Daoy (cell line): ENCODE results near the gene ALG3. TPM values are rescaled to one million over a fixed set of nuclear protein-coding genes. Genes with fewer than 3 reads are reported as not detected.

ENCODE experiments used
- DNase-seq: peaks from one replicate; pipeline ENCODE4 v3.0.0-alpha.2; 2015; ENCODE audit warnings: low read depth
- total RNA-seq: library from RNA; depleted of rRNA; stranded (reverse); fragments of >200 nt; shearing (Covaris generic); gene quantifications from 2 replicates; pipeline ENCODE4 v1.2.3, GENCODE V29; 2014

The ALG3 gene
- total RNA-seq, 1 experiment from 2014 or later: 60.0 TPM

DNA sequence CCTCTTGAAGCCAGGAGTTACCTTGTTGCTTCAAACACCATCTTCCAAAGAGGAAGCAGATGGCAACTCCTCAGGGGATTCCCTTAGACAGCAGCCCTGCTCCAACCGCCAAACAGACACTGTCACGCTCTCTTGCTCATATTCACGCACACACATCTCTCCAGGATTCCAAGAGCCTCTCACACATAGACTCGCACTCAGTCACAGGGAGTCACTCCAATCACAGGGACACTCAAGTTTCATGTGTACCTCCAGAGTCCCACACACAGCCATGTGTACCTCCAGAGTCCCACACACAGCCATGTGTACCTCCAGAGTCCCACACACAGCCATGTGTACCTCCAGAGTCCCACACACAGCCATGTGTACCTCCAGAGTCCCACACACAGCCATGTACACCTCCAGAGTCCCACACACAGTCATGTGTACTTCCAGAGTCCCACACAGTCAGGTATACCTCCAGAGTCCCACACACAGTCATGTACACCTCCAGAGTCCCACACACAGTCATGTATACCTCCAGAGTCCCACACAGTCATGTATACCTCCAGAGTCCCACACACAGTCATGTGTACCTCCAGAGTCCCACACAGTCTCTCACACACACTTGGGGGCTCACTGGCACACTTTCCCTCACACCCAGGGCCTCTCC is 13.3 kb downstream of the ALG3 start:
- no peak for DNase-seq

DNA sequence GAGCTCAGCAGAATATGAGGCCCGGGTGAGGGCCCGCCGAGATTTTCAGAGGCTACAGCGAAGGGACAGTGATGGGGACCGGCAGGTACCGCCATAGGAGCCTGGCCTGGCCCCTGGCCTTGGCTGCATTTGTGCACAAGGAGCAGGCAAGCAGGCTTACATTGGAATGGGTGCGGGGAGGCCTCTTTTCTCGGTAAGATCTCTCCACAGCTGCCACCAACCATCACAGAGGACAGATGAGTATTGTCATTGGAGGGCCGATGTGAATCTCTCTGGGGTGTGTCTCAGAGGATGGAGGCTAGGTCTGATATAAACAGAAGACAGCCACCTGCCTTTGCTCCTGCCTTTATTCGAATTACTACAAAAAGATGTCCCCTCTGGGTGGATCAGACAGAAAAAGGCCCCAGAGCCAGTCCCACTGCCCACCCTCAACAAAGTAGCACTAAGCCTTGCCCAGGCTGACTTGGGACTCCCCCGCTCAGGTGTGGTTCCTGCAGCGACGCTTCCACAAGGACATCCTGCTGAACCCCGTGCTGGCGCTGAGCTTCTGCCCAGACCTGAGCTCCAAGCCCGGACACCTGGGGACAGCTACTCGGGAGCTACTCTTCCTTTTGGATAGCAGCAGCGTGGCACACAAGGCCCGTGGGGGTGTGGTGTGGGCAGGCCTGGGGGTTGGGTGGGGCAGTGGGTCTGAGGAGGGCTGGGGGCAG is 13.9 kb downstream of the ALG3 start:
- no peak for DNase-seq

DNA sequence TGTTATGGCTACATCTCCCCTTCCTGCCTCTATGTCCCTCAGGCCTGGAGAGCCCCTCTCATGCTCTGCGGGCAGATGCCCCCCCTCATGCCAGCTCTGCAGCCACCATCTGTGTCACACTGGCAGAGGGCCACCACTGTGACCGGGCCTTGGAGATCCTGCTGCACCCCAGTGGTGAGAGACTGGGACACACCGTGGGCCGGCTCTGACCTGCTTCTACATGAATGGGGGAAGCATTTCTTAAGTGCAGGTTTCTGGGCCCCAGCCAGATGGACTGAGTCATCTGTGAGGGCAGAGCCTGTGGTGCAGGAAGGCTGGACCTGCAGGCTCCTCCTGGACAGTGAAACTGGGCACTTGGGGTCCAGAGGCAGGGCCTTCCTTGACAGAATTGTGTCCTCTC is 14.5 kb downstream of the ALG3 start:
- DNase-seq: peak; percentile 83

DNA sequence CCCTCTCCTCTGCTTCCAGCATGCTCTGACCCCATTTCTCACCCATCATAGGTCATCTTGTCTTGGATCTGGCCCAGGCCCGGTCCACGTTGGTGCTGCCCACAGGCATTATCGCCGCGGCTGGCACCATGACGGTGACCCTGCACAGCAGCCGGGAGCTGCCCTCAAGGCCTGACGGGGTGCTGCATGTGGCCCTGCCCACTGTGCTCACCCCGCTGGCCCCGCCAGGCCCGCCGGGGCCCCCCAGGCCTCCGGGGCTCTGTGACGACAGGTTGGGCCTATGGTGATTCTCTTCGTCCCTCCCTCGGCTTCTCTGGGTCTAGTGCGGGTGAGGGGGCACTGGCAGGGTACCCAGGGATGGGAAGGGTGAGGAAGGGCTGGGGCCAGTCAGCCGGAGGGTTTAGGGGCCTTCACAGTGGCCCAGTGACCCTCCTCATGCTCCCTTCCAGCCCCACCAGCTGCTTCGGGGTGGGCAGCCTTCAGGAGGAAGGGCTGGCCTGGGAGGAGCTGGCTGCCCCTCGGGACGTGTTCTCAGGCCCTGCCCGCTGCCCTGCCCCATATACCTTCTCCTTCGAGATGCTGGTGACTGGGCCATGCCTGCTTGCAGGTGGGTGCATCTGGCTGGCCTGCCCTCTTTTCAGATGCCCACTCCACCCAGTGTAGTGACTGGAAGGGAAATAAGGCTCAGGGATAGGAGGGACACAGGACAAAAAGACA is 15.5 kb downstream of the ALG3 start:
- no peak for DNase-seq

DNA sequence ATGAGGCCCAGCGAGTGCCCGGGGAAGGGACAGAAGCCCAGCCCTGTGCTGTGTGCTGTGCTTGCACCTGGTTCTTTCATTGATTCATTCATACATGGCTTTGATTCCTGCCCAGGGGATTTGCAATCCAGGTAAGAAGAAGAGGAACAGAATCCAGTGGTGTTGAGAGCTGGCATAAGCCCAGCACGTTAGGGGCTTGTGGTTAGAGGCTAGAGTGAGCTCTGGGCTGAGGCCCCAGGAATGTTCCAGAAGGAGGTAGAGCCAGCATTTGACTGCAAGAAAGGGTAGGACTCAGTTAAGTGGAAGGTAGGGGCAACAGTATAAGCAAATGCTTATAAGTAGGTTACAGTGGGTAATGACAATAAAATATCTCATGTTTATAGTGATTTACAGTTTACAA is 17.1 kb downstream of the ALG3 start:
- no peak for DNase-seq

DNA sequence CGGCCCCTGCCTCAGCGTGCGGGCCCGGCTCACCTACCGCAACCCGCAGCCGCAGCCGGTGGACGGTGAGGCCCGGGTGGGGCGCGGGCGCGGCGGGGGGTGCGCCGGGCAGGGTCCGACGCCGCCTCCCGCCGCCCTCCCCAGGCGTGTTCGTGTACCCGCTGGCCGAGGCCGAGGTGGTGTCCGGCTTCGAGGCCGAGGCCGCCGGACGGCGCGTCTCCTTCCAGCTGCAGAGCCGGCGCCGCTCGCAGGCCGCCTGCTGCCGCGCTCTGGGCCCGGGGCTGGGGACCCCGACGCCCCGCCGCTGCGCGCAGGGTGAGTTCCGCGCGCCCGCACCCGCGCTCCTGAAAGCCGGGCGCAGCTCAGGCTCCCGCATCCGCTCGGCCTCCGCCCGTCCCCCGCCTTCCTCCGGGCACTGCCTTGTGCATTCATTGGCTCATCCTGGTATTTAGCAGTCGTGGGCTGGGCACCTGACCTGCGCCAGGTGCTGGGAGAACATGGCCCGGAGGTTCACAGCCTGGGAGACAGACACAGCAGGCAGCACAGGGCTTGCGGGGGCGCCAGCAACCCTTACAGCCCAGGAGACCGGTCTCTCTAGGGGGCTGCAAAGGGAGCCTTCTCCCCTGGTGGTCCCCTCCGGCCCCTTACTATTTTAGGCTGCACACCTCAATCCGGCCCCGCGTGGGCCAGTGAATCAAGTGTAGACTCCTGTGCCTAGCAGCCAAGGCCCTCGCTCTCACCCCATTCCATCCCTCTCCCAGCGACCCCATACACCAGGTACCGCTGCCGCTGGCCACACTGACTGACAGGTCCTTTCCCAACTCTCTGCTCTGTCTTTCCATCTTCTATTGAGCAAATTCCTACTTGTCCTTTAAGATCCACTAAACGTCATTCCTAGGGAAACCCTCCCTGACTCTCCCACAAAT is 17.9 kb downstream of the ALG3 start:
- no peak for DNase-seq

DNA sequence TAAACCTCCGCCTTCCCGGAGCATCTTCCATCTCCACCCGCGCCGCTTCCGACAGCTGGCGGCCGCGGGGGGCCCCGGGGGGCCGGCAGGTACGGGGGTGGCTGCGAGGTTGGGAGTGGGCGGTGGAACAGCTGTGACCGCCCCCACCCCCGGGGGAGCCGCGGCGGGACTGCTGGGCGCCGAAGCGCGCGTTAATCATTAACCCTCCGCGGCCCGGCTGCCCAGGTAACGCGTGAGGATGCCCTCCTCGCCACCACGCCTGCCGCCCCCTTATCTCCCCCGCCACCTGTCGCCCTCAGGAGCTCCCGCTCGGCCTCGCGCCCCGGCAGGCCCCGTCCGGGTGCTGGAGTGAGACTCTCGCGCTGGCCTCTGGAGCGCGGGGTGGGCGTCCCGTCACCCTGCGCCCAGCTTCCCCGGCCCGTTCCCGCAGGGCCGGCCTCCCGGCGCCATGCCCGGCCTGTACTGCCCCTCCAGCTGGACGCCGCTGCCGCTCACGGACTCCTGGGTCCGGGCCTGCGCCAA is 18.6 kb downstream of the ALG3 start:
- no peak for DNase-seq

DNA sequence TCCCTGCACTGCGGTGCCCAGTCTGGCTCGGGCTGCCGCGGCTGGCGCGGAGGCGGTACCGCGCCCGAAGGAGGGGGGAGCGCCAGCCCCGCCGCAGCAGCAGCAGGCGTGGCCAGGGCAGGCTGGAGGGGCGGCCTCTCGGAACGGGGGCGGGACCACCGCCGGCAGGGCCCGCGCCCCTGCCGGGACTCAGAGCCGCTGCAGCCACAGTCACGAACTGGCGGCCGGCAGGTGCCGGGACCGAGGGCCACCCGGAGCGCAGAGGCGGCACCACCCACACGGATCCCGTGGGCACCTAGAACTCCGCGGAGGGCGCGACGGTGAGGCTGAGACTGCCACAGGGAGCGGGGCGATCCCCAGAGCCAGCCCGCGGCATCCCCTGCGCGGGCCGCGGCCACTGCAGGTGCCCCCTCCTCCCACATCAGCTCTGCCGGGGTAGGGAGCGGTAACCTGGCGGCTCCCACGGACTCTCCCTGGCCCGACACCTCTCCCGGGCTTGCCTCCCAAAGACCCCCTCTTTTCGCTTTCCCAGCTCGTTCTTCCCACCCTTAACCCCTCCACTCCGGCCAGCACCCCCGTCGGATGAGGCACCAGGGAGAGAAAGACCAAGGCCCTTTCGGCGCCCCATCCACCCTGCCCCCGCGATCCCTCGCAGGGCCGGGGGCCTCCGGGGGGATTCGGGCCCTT is 19.2 kb downstream of the ALG3 start, which contains the start of gene VWA5B2:
Gene VWA5B2, plus strand, starts transcription at position 192 of the 687 bp plus-strand sequence. CDS start 944 bp downstream, outside the sequence.
- peak; percentile 83 for DNase-seq

DNA sequence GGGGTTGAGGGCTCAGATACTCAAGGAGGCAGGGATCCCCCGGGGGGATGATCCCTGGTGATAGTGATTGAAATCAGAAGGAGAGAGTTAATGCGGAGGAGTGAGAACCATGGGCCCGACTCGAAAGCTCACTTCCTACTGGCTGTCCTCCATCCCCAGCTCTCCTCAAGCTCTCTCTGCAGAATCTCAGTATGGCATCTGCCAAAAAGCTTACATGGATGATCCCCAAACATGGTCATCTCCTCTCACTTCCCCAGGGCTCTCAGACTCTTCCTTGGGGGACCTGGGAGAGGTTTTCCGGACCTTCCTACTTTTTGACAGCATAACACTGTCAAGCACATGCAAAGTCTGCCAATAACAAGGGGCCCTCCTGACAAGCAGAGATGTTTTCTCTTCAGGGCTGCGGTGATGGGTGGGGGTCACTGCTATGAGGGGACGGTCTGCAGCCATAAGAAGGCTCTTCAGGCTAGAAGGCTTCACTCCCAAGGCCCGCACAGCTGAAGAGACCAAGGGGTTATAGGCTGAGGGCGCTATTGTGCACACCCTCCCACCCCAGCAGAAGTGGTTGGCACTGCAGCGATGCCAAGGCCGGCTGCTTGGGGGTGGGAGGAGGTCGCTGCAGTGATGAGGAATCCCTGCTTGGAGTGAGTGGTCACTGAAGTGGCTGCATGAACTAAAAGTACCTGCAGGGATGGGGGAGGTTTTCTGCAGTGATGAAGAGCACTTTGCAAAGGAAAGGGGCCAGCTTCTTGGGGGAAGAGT is 20.2 kb downstream of the ALG3 start:
- no peak for DNase-seq

DNA sequence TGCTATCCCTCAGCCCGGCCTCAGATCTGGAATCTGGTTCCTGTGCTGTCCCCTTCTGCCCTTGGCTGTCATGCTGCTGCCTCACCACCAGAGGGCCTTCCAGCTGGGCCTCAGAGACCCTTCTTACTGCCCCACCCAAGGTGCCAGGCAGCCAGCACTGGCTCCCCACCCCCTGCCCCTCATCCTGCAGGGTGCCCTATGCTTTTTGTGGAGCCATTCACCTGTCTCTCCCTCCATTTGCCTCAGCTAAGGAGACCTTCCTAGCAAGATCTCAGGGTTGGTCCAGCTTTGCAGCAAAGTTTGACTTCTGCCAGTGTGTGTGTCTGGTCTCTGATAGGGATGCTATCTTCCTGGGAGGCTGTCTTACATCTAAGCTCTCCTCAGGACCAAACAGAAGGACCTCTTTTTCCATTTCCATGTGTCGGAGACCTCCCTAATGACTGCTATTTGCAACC is 21.3 kb downstream of the ALG3 start:
- DNase-seq: peak; percentile 62

DNA sequence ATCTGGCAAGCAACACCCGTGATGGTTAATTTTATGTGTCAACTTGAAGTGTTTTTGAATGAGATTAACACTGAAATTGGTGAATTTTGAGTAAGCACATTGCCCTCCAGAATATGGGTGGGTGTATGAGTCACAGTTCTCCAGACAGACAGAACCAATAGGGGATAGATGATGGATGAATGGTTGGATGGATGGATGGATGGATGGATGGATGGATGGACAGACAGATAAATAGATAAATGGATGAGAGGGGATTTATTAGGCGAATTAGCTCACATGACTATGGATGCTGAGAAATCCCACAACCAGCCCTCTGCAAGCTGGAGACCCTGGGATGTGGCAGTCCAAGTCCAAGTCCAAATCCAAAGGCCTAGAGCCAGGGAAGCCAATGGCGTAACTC is 24.8 kb downstream of the ALG3 start:
- DNase-seq: no peak

DNA sequence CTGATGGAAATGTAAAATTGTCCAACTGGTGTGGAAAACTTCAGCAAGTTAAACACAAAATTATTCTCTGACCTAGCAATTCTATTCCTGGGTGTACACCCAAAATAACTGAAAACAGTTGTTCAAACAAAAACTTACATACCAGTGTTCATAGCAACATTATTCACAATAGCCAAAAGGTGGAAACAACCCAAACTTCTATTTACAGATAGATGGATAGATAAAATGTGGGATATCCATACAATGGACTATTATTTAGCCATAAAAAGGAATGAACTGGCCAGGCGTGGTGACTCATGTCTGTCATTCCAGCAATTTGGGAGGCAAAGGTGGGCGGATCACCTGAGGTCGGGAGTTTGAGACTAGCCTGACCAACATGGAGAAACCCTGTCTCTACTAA is 26.2 kb downstream of the ALG3 start:
- DNase-seq: no peak

DNA sequence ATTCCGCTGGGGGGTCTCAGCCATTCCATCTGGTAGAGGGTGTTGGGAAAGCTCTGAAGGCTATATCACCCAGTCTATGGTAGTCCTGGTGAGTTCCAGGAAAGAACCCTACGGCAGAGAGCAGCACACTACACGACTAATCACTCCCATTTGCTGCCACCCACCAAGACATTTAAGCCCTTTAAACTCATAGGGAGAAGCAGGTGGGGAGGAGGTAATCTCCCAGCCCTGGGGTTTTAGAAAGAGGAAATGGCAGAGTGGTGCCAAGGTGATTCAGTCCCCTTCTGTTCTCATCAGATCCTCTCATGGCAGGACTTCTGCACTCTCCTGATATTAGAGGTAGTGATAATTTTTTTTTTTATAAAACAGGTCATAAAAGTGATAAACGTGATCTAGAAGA is 29.9 kb downstream of the ALG3 start:
- no peak for DNase-seq

DNA sequence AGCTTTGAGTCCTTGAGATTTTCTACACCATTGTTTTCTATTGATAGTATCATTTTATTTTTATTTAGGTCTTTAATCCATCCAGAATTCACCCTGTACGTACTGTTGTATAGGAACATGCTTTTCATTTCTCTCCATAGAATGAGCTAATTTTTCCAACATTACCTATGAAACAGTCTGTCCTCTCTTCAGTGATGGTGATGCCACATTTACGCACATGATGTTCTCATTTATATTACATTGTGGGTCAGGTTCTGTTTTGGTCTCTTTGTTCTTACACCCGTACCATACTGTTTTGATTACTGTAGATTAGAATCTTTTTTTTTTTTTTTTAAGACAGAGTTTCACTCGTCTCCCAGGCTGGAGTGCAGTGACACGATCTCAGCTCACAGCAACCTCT is 37.0 kb downstream of the ALG3 start:
- no peak for DNase-seq

DNA sequence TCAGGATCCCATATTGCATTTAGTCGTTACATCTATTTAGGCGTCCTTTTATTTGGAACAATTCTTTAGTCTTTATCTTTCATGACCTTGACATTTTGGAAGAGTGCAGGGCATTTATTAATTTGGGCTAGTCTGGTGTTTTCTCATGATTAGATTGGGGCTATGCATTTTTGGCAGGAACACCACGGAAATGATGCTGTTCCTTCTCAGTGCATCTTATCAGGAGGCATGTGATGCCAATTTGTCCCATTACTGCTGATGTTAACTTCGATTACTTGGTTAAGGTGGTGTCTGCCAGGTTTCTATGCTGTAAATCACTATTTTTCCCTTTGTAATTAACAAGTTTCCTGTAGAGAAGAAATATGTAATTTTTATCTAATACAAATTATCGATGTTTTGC is 37.5 kb downstream of the ALG3 start:
- no peak for DNase-seq

DNA sequence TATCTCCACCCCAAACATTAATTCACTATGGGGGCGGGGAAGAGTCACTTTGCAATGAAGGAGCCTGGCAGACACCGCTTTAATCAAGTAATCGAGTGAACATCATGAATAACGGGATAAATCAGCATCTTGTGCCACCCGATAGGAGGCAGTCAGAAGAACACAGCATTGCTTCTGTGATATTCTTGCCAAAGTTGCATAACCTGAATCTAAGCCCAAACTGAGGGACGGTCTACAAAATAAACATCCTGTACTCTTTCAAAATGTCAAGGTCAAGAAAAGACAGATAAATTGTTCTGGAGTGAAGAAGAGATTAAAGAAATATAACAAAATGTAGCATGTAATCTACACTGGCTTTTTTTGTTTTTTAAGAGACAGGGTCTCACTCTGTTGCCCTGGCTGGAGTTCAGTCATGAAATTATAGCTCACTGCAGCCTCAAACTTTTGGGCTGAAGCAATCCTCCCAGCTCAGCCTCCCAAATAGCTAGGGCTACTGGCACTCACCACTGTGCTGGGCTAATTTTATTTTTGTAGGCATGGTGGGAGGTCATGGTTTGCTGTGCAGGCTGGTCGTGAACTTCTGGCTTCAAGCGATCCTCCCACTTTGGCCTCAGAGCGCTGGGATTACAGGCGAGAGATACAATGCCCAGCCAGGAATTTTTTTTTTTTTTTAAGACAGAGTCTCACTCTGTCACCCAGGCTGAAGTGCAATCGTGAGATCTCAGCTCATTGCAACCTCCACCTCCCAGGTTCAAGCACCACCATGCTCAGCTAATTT is 39.4 kb downstream of the ALG3 start:
- no peak for DNase-seq

DNA sequence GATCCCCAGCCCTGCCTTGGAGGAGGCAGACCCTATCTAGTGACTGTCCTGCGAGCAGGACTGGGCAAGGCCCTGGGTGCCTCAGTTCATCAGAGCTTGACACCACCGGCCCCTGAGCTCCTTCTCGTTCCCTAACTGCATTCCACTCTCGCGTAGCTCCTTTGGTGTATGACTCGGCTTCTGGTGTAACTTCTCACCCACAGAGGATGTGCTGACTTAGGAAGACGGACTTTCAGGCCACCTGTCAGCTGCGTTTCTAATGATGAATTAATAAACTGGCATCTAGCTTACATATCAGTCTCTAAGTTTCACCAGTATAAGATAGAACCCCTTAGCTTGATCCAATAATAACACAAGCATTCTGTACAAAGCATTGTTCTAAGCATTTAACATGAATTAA is 45.2 kb downstream of the ALG3 start:
- DNase-seq: no peak

DNA sequence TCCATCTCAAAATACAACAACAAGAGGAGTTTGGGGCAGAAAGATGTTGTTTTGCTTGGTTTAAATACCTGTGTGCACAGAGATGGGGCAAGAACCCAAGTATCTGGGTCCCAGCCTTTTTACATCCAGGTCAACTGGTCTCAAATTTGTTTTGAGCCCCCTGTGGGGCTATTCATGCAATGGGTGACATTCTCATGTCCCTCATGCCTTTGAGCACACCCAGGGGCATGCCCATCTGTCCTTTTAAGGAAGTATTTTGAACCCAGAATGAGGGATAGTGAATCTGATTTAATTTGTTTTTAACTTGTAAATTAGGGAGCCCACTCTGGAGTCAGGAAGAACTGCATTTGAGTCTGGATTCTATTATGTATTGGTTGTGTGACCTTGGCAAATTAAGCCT is 47.9 kb downstream of the ALG3 start:
- no peak for DNase-seq

DNA sequence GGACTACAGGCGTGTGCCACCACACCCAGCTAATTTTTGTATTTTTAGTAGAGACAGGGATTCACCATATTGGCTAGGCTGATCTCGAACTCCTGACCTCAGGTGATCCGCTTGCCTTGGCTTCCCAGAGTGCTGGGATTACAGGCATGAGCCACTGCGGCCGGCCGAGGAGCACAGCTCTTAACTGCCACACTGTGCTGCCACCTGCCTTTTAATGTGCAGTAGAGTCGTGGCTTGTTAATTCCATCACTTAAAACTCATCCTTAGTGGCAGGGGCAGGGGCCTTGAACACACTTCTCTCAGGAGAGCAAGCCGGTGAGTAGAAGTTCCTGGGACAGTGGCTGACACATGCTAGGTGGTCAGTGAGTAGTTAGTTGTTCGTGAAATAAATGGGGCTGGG is 50.3 kb downstream of the ALG3 start:
- DNase-seq: no peak
